BLaER1 treated with 17β-estradiol and CSF1 and Interleukin-3, amounts not matched to agents 10 nM and 100 nM (cell line): ENCODE data around the gene HGS.

Experiments
- H3K27ac ChIP-seq, 11 experiments: shearing (Covaris generic); formaldehyde crosslinking; 2 replicates each; pipeline ENCODE4 v1.8.1; 2022
- H3K27me3 ChIP-seq, 11 experiments: shearing (Covaris generic); formaldehyde crosslinking; 2 replicates each; pipeline ENCODE4 v1.8.1; 2022
- H3K36me3 ChIP-seq, 11 experiments: shearing (Covaris generic); formaldehyde crosslinking; 2 replicates each; pipeline ENCODE4 v1.8.1; 2022
- H3K4me1 ChIP-seq, 10 experiments: shearing (Covaris generic); formaldehyde crosslinking; 2 replicates each; pipeline ENCODE4 v1.8.1; 2022
- H3K4me2 ChIP-seq, 11 experiments: shearing (Covaris generic); formaldehyde crosslinking; 2 replicates each; pipeline ENCODE4 v1.8.1; 2022
- H3K4me3 ChIP-seq, 10 experiments: shearing (Covaris generic); formaldehyde crosslinking; 2 replicates each; pipeline ENCODE4 v1.8.1; 2022
- H3K9ac ChIP-seq, 11 experiments: shearing (Covaris generic); formaldehyde crosslinking; 2 replicates each; pipeline ENCODE4 v1.8.1; 2022
- H3K9me3 ChIP-seq, 11 experiments: shearing (Covaris generic); formaldehyde crosslinking; replicated peaks in 1 of 11; 2 replicates each; pipeline ENCODE4 v1.8.1; 2022
- H4K20me1 ChIP-seq, 11 experiments: shearing (Covaris generic); formaldehyde crosslinking; 2 replicates each; pipeline ENCODE4 v1.8.1; 2022
- Cebpa-rat ChIP-seq, 11 experiments: shearing (Covaris generic); IDR thresholded peaks; 2 replicates each; pipeline ENCODE4 v1.8.1; 2022

HGS gene

GRCh38 chr17:81708739-81709185 lies 25.0 kb downstream of the HGS start:
- Histone ChIP-seq H3K27me3 (no peaks in the 10 kb centered on the region), H3K9ac (peak overlapping the region in 2 of 11 experiments; percentile 11 to 13; a peak in 1 of 22 replicates), H4K20me1 (peaks cover 0 to 87% (median 57%) of the 10 kb centered on the region in 11 experiments; a peak in 18 of 22 replicates), H3K4me3 (no peak overlapping the region), H3K27ac (no peak overlapping the region; a peak in 1 of 22 replicates), H3K4me2 (0 out of 22 replicates have a peak overlapping the region, but pooled peaks of 1 of the 11 experiments have one; percentile 1), H3K36me3 (peaks cover 35 to 55% (median 50%) of the 10 kb centered on the region in 11 experiments), H3K4me1 (peaks cover 44 to 59% (median 52%) of the 10 kb centered on the region in 10 experiments), H3K9me3 (no peaks in the 10 kb centered on the region)
- TF ChIP-seq Cebpa-rat (IDR thresholded peaks at IDR 0.05) = no peak

DNA sequence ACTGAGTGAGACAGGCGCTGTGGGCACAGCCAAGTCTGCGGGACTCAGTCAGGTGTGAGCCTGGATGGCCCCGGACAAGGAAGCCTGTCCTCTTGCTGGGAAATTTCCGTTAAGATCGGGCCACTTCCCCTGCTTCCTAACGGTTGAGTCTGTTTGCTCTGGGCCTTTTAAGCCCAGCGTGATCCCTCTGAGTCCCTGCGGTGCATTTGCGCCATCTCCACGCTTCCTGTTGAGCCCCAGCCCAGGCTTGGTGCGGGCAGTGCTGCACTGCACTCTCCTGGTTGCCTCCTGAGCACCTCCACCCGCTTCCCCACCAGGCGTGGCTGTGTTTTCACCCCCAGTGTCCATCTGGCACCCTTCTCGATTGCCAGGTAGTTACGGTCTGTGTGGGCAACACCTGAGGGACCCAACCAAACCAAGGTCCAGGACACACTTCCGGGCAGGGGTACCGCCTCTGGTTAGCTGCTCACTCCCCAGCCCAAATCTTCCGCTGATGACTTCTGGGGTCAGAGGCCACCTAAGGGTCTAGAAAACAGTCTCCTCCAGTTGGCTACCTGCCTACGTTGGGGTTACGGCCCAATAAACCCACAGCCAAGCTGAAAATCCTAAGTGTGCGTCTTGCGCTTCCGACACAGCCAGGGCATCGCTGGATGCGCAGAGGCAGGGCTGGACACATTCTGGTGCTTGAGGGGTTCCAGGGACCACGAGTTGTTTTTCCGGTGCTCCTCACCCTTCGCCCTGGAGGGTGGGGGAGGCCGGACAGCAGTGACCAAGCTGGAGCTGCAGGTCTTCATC lies 26.9 kb downstream of the HGS start:
- H3K9ac ChIP-seq = peak overlapping the region; percentile 40 to 89 (median 84); a peak in 21 of 22 replicates
- no peak for TF ChIP-seq Cebpa-rat (IDR thresholded peaks at IDR 0.05)
- H3K27me3 ChIP-seq = no peaks in the 10 kb centered on the region
- H3K9me3 ChIP-seq = no peaks in the 10 kb centered on the region
- H3K4me3 ChIP-seq = peak overlapping the region; percentile 71 to 96 (median 86); a peak in 19 of 20 replicates
- H3K27ac ChIP-seq = peak overlapping the region in 9 of 11 experiments; percentile 11 to 78 (median 73); a peak in 18 of 22 replicates
- peaks cover 0 to 78% (median 51%) of the 10 kb centered on the region in 11 experiments; a peak in 18 of 22 replicates for H4K20me1 ChIP-seq
- peaks cover 26 to 46% (median 35%) of the 10 kb centered on the region in 11 experiments for H3K36me3 ChIP-seq
- peaks cover 38 to 63% (median 55%) of the 10 kb centered on the region in 10 experiments for H3K4me1 ChIP-seq
- peak overlapping the region; percentile 84 to 100 (median 99) for H3K4me2 ChIP-seq

DNA sequence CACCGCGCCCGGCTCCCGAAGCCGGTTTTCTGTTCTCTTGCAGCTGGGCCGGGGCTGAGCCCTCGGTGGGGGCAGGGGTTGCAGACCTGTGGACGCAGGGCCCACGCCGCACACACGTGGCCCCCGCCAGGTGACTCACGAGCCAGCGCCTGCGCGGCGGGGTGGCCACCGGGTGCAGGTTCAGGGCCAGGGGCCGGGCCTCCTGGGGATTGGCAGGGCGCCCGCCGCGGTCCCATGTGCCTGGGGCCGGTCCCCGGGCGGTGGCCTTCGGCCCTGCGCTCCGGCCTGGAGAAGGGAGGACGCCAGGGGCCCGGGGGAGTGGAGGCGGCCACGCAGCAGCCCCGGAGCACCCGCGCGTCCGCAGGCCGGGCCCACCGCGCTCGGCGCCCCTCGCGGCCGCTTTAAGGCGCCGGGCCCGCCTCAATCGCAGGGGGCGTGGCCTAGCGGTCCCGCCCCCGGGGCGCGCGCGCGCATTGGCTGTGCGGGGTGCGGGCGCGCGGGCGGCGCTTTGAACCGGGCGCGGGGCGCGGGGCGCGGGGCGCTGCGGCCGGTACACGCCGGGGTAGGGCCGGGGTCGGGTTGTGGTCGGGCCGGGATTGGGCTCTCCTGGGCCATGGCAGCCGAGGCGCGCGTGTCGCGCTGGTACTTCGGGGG lies 28.1 kb downstream of the HGS start, which contains the start of gene SLC25A10:
Gene SLC25A10 (plus strand): TSS at position 471 of the 654 bp plus-strand sequence. CDS start 143 bp downstream, at position 614.
- H3K36me3 ChIP-seq = peaks cover 14 to 39% (median 22%) of the 10 kb centered on the region in 11 experiments
- no peak for TF ChIP-seq Cebpa-rat (IDR thresholded peaks at IDR 0.05)
- peak within 1 kb of the TSS; percentile 71 to 96 (median 86) for H3K4me3 ChIP-seq
- H3K9me3 ChIP-seq = no peaks in the 10 kb centered on the region
- H4K20me1 ChIP-seq = peaks cover 0 to 69% (median 45%) of the 10 kb centered on the region in 11 experiments; a peak in 18 of 22 replicates
- H3K4me1 ChIP-seq = peaks cover 38 to 72% (median 60%) of the 10 kb centered on the region in 10 experiments
- peak within 1 kb of the TSS; percentile 74 to 89 (median 84) for H3K9ac ChIP-seq
- no peaks in the 10 kb centered on the region for H3K27me3 ChIP-seq
- H3K4me2 ChIP-seq = peak within 1 kb of the TSS; percentile 84 to 100 (median 99)
- H3K27ac ChIP-seq = peak within 1 kb of the TSS; percentile 3 to 82 (median 73); a peak in 21 of 22 replicates

DNA sequence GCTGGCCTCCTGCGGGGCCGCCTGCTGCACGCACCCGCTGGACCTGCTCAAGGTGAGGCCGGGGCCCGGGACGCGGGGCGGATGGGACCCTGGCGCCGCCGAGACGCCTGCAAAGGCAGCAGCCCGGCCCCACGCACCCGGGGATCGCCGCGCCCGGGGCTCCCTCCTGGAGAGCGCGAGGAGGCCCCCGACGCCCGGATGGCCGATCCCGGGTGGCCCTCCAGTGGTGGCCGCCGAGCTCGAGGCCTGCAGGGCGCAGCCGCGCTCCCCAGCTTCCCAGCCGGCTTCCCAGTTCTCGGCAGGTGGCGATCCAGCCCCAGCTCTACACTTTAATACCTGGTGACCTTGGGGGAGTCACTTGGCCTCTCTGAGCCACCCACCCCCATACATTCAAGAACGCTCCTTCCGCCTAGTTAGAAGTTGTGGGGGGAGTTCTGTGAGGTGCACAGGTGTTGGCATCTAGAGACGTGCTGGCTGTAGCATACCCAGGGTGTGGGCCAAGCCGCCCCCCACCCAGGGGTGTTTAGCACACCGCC lies 28.7 kb downstream of the HGS start:
- no peak for TF ChIP-seq Cebpa-rat (IDR thresholded peaks at IDR 0.05)
- Histone ChIP-seq H3K4me3 (peak overlapping the region; percentile 71 to 96 (median 86)), H3K9ac (peak overlapping the region; percentile 74 to 89 (median 84)), H3K4me2 (peak overlapping the region; percentile 84 to 100 (median 99)), H4K20me1 (peaks cover 0 to 68% (median 39%) of the 10 kb centered on the region in 11 experiments; a peak in 18 of 22 replicates), H3K27ac (peak overlapping the region; percentile 3 to 82 (median 73); a peak in 21 of 22 replicates), H3K9me3 (no peaks in the 10 kb centered on the region), H3K36me3 (peaks cover 9 to 39% (median 22%) of the 10 kb centered on the region in 11 experiments), H3K4me1 (peaks cover 38 to 72% (median 60%) of the 10 kb centered on the region in 10 experiments), H3K27me3 (no peaks in the 10 kb centered on the region)

- Histone ChIP-seq H3K27ac (peak overlapping the region in 8 of 11 experiments; percentile 67 to 82 (median 75); a peak in 14 of 22 replicates), H3K36me3 (peaks cover 5 to 39% (median 22%) of the 10 kb centered on the region in 11 experiments; a peak in 21 of 22 replicates), H3K4me2 (peak overlapping the region; percentile 84 to 100 (median 99)), H4K20me1 (peaks cover 0 to 67% (median 34%) of the 10 kb centered on the region in 11 experiments; a peak in 18 of 22 replicates), H3K4me1 (peaks cover 38 to 72% (median 60%) of the 10 kb centered on the region in 10 experiments), H3K9me3 (no peaks in the 10 kb centered on the region), H3K9ac (peak overlapping the region; percentile 74 to 89 (median 84)), H3K4me3 (peak overlapping the region; percentile 71 to 96 (median 86)), H3K27me3 (no peaks in the 10 kb centered on the region)
- no peak for TF ChIP-seq Cebpa-rat (IDR thresholded peaks at IDR 0.05)
Measured at GRCh38 chr17:81713004-81713555, 29.3 kb downstream of the HGS start.

DNA sequence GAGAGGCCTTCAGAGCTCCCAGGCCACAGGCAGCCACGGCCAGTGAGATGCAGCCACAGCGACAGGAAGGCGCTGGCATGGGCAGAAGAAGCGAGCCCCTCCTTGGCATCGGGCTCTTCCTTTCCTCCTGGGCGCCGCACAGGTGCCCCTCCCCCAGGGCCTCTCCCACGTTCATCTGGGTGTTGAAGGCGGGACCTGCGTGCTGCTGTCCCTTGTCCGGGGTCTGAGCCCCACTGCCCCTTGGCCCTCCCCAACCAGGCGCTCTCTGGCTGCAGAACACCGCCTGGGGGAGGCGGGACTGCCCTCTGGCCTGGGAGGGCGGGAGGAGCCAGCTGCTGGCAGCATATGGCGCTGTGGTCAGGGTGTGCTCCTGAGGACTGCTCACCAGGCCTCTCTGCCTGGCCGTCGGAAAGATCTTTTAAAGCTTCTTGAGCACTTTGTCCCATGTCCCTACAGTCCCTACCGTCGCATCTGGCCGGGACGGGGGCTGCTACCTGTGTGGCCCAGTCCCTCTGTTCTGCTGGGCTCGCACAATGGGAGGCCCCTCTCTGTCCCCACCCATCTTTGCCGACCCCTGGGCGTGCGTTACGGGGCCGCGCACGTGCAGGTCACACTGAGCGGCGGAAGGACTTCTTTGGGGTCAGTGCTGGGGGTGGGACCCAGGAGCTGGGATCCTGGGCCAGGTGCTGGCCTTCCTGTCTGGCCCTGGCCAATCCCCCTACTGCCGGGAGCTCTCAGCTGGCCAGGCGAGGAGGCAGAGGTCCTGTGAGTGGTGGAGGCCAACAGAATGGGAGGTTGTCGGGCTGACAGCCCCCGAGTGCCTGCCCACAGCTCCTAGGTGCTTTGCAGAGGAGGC lies 30.0 kb downstream of the HGS start:
- Histone ChIP-seq H3K9ac (peak overlapping the region; percentile 74 to 89 (median 84); a peak in 19 of 22 replicates), H3K27ac (peak overlapping the region in 2 of 11 experiments; percentile 73 to 78; a peak in 1 of 22 replicates), H4K20me1 (peaks cover 0 to 60% (median 27%) of the 10 kb centered on the region in 11 experiments; a peak in 16 of 22 replicates), H3K9me3 (no peaks in the 10 kb centered on the region), H3K4me2 (peak overlapping the region; percentile 84 to 100 (median 99)), H3K36me3 (peaks cover 0 to 37% (median 19%) of the 10 kb centered on the region in 11 experiments; a peak in 15 of 22 replicates), H3K4me1 (peaks cover 38 to 68% (median 57%) of the 10 kb centered on the region in 10 experiments), H3K4me3 (peak overlapping the region in 8 of 10 experiments; percentile 75 to 96 (median 87); a peak in 13 of 20 replicates), H3K27me3 (no peaks in the 10 kb centered on the region)
- TF ChIP-seq Cebpa-rat (IDR thresholded peaks at IDR 0.05) = no peak

GRCh38 chr17:81714412-81715106 lies 30.7 kb downstream of the HGS start:
- H3K4me2 ChIP-seq = peak overlapping the region in 8 of 11 experiments; percentile 98 to 100 (median 99); a peak in 12 of 22 replicates
- peaks cover 36 to 65% (median 55%) of the 10 kb centered on the region in 10 experiments for H3K4me1 ChIP-seq
- H4K20me1 ChIP-seq = peaks cover 0 to 55% (median 23%) of the 10 kb centered on the region in 11 experiments; a peak in 13 of 22 replicates
- peaks cover 0 to 38% (median 20%) of the 10 kb centered on the region in 11 experiments; a peak in 14 of 22 replicates for H3K36me3 ChIP-seq
- peak overlapping the region in 1 of 11 experiments; percentile 78; a peak in 1 of 22 replicates for H3K27ac ChIP-seq
- no peaks in the 10 kb centered on the region for H3K9me3 ChIP-seq
- TF ChIP-seq Cebpa-rat (IDR thresholded peaks at IDR 0.05) = no peak
- H3K27me3 ChIP-seq = no peaks in the 10 kb centered on the region
- no peak overlapping the region for H3K4me3 ChIP-seq
- H3K9ac ChIP-seq = peak overlapping the region in 5 of 11 experiments; percentile 13 to 88 (median 83); a peak in 5 of 22 replicates
